CD4-positive, alpha-beta T cell treated with Interleukin-2 at 100 ng/mL for 4 hours (primary cell): Measurements from ENCODE around the gene KRTAP5-6.
"Not testable (repeated sequence)": the region's sequence is repeated elsewhere in the genome, so short reads cannot be mapped to it uniquely, and the experiment has no call there.

ENCODE experiments used
- DNase-seq: peaks from one replicate; pipeline ENCODE4 v3.0.0-alpha.2; 2020; ENCODE audit warnings: low spot score

The KRTAP5-6 gene

GRCh38 chr11:1683904-1684572, 13.0 kb upstream of the KRTAP5-6 start:
- DNase-seq: not testable (repeated sequence)

DNA sequence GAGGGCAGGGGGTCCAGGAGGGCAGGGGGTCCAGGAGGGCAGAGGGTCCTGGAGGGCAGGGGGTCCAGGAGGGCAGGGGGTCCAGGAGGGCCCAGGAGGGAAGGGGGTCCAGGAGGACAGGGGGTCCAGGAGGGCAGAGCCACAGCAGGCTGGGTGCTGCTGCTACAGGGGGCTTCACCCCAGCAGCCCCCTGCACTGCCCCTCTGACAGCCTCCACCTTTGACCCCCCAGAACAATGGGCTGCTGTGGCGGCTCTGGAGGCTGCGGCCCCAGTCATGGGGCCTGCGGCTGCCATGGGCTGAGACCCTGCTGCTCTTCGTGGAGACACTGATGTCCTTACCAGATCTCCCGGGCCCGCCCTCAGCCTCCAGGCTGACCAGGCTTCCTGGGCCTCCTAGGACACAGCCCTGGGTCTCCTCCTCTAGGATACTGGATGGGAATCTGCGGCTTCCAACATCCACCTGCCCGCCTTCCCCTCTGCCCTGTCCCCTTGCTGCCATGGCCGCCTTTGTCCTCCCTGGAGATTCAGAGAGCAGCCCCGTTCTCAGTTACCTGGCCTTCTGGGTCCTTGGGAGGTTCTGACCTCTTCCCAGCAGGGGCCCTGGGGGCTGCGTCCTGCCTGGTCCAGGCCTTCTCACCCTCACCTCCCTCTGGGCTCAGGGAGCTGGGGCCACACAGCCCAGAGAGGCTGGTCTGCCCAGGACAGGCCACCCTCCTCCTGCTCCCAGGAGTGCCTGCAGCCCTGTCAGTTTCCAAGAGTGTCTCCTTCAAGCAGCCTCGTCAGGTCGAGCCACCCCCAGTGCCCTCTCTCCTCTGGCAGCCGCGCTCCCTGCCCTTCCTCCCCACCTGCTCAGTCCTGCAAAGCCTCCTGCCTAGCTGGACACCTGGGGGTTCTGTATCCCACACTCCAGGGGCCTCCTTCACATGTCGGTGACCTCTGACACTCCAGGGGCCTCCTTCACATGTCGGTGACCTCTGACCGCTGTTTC, 11.8 kb upstream of the KRTAP5-6 start:
- not testable (repeated sequence) for DNase-seq

DNA sequence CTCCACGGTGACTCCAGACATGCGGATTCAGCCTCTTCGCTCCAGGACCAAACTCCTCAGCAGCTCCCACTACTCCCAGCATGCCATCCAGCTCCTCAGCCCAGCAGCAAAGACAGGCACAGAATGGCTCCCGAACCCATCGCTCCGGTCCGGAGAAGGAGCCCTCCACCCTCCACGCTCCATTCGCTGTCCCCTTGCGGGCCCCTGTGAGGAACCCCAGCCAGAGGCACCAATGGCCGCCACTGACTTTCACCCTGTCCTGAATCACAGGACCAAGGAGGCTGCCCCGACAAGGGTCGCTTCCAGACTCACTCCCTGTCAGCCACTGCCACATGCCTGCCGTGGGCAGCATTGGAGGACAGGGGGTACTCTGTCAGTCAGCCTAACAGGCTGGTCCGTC, 10.8 kb upstream of the KRTAP5-6 start:
- not testable (repeated sequence) for DNase-seq

GRCh38 chr11:1688336-1688947, 8.6 kb upstream of the KRTAP5-6 start:
- not testable (repeated sequence) for DNase-seq

GRCh38 chr11:1689250-1690166, 7.5 kb upstream of the KRTAP5-6 start:
- not testable (repeated sequence) for DNase-seq

GRCh38 chr11:1690167-1691025, 6.6 kb upstream of the KRTAP5-6 start:
- DNase-seq: no peak

GRCh38 chr11:1691026-1691877, 5.7 kb upstream of the KRTAP5-6 start:
- DNase-seq: no peak

DNA sequence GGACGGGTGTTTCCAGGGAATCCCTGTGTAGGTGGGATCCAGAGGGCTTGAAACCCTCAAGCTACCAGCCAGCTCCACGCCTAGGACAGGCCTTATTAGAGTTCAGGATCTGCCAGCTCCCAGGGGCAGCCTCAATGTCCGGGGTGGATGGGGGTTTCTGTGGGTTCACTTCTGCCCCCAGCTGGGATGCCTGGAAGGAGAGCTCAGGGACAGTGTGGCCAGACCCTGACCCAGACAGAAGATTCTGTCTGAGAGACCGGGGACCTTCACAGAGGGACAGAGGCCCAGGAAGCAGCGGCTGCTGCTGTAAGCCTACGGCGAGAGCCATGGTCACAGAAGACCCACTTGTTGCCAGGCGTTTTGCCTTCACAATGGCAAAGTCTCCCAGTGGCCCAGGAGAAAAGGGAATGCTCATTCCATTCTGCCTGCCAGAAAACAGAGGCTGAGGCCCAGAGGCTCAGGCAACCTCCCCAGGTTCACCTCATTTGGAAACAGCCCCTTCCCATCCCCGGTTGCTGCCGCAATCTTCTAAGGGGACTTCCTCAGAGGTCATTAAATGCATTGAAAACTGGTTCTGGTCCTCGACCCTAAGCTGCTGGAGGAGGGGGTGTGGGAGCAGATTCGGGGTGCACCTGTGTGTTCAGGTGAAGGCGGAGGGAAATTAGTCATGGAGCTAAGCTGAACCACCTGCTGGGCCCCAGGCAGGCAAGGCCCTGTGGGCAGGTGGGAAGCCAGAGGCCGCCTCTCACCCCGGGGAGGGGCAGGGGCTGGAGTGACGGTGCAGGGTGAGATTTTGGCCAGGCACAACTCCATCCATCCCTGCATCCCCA, 4.9 kb upstream of the KRTAP5-6 start:
- no peak for DNase-seq

DNA sequence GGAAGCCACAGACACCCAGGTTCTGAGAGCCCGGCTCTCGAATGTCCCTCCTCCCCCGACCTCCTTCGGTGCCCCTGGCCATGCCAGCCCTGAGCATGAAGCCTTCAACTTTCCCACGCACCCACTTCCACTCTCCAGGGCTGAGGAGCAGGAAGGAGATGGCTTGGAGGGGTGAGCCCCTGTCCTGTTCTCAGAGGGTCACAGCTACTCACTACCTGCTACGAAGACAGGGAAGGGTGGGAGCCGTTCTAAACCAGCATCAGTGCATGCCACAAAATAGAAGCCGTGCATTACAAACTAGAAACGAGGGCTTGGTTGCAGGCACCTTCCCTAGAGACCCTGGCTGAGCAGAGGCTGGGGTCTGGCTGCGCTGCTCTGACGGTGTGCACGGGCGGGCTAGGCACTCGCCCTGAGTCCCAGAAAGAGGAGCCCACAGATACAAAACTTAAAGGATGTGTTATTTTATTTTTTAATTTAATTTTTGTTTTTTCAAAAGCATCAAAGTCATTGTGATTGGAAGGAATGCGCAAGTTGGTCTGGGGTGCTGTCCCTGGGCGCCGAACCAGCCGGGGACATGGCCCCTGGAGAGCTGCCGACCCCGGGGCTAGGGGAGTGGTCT, 4.2 kb upstream of the KRTAP5-6 start:
- DNase-seq: no peak

DNA sequence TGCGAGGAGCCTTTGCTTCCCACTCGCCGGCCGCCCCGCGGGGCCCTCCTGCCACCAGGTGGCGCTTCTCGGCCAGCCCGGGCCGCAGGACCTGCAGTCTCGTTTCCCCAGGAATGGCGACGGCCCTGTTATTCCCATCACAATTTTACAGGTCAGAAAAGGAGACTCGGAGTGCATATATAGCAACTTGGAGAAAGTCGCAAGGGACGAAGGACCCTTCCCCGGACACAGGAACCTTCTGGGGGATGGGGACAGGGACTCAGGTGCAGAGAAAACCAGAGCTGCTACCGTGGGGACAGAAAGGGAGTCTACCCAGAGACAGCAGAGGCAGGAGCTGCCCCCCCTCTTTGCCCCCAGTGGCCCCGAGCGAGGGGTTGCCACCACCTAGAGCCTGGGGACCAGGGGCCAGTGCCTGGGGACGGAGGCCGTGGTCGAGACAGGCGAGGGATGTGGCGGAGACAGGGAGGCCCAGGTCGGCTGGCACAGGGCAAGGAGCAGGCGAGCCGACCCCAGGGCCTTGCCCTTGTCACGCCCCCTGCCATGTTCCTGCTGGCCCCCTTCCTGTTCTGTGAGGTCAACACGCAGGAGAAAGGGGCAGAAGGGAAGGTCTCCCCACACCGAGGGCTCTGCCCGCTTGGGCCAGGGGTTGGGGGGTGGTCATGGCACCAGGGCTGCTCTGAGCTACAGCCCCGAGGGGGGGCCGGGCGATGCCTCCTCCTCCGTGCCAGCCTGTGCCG, 3.5 kb upstream of the KRTAP5-6 start:
- DNase-seq: peak; percentile 63

DNA sequence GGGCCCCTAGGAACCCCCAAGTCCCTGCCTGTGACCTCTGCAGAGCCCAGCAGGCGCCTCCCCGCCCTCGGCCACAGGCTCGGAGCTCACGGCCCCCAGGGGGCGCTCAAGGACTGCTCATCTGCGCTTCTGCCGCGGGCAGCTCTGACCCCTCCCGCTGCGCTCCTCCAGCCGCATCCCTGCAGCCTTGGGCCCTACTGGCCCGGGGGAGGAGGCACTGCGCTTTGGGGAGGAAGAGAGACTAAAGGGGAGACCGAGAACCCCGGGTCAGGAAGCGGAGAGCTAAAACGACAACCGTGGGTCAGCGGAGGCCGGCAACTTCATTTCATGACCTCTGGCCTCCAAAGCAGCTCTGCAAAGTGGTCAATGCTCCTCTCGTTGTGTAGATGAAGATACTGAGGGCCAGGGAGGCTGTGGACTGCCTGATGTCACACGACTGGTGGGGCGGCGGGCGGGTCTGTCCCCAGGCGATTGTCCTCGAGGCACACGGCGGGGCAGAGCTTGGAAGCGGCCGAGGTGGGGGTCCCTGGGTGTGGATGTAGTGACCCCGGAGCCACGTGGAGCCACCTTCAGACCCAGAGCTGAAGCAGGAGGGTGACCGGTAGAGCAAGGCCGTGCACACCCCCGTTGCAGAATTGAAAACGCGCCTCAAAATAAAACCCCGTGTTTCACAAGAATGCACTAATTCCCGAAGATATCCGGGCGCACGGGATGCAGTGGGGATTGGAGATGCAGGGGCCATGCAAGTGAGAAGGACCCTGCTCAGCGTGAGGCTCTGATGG, 2.7 kb upstream of the KRTAP5-6 start:
- peak; percentile 77 for DNase-seq

DNA sequence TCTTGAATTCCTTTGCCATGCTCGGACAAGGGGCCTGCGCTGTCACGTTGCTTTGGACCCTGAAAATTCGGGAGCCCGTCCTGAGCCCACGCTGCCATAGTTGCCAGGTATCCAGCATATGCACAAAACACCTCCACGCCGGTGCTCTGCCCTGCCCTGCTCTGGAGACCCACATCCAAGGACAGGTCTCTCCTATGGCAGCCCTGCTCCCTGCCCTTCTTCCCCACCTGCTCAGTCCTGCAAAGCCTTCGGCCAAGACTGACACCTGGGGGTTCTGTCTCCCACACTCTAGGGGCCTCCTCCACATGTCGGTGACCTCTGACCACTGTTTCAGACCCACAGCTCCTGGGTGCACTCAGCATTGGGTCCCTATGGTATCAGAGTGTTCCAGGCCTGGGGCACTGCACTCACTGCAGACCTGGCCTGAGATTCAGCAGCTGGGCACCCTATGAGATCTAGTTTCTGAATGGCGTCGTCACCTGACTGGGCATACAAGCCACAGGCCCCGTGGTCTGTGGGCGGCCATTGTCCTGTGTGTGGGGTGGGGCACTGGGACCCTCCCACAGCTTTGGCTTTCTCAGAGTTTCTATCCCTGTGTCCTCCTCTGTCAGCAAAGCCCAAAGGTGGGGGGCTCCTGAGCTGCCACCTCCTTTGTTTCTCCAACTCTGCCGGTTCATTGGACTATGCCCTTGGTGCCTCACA, 2.0 kb upstream of the KRTAP5-6 start:
- DNase-seq: no peak

DNA sequence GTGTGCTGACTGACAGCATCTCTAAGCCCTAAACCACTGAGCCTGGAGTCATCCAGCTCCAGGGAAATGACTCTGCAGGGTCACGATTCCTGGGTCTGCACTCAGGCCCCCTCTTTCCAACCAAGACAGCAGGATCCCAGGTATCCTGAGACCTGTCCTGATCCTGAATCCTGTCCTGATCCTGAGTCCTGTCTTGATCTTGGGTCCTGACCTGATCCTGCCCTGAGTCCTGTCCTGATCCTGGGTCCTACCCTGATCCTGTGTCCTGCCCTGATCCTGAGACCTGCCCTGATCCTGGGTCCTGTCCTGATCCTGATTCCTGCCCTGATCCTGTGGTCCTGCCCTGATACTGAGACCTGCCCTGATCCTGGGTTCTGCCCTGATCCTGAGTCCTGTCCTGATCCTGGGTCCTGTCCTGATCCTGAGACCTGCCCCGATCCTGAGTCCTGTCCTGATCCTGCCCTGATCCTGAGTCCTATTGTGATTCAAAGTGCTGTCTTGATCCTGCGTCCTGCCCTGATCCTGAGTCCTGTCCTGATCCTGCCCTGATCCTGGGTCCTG, 1.4 kb upstream of the KRTAP5-6 start:
- no peak for DNase-seq

DNA sequence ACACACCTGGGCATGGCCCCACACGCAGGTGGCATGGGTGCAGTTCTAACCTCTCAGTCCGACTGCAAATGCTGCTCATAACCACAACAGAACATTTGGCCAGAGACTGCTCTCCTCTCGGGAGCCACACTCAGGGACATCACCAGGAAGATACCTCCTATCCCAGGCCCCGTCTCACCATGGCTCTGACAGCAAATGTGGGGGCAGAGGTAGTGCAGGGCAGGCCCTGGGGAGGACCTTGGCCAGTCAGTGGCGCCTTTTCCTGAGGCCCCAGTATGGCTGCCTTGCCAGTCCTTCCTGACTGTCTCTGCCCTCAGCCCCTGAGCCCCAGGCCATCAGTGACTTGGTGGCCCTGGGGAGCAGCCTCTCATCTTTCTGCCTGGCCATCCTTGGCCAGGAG, 2.8 kb downstream of the KRTAP5-6 start:
- no peak for DNase-seq

- DNase-seq: no peak
These were observed 4.3 kb downstream of the KRTAP5-6 start for GRCh38 chr11:1701091-1701807.
